ENCODE measurements around the gene ITM2B. TPM values are rescaled to one million over a fixed set of nuclear protein-coding genes. Genes with fewer than 3 reads are reported as not detected.
"Not testable (repeated sequence)": the region's sequence is repeated elsewhere in the genome, so short reads cannot be mapped to it uniquely, and the experiment has no call there.

ITM2B gene
- total RNA-seq, 1 donor, result 176 TPM

DNA sequence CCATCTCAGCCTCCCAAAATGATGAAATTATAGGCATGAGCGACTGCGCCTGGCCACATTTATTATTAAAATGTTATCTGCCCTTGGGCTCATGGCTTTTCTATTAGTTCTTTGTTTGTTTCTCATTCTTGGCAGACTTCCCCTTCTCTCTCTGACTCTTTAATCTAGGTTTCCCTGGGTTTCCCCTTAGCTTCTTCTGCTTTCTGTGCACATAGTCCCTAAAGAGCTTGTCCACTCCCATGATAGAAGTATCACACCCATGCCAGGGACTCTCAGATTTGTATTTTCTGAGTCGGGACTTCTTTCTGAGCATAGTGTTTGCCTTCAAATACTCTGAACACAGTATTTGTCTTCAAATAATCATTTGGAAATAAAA is 38.6 kb upstream of the ITM2B start:
- Histone ChIP-seq H3K36me3 (ENCODE audit: insufficient read depth, low read length) (no peaks in the 10 kb centered on the region), H3K27ac (ENCODE audit: low read depth, low read length) (no peak overlapping the region), H3K9me3 (ENCODE audit: low read depth, low read length) (no peaks in the 10 kb centered on the region), H3K4me1 (ENCODE audit: insufficient read depth, low read length) (no peaks in the 10 kb centered on the region), H3K79me2 (ENCODE audit: insufficient read depth, low read length) (no peaks in the 10 kb centered on the region), H3K27me3 (ENCODE audit: insufficient read depth, low read length) (peaks cover 9% of the 10 kb centered on the region), H3K4me3 (ENCODE audit: insufficient read depth, low read length) (no peak overlapping the region), H3K4me2 (ENCODE audit: insufficient read depth, low read length) (no peak overlapping the region), H2AFZ (ENCODE audit: low read length) (no peak overlapping the region), H4K20me1 (ENCODE audit: insufficient read depth, low read length) (no peaks in the 10 kb centered on the region)
- DNase-seq (ENCODE audit: insufficient read length, low spot score, missing footprints), result no peak
- TF ChIP-seq, protein P1, sequence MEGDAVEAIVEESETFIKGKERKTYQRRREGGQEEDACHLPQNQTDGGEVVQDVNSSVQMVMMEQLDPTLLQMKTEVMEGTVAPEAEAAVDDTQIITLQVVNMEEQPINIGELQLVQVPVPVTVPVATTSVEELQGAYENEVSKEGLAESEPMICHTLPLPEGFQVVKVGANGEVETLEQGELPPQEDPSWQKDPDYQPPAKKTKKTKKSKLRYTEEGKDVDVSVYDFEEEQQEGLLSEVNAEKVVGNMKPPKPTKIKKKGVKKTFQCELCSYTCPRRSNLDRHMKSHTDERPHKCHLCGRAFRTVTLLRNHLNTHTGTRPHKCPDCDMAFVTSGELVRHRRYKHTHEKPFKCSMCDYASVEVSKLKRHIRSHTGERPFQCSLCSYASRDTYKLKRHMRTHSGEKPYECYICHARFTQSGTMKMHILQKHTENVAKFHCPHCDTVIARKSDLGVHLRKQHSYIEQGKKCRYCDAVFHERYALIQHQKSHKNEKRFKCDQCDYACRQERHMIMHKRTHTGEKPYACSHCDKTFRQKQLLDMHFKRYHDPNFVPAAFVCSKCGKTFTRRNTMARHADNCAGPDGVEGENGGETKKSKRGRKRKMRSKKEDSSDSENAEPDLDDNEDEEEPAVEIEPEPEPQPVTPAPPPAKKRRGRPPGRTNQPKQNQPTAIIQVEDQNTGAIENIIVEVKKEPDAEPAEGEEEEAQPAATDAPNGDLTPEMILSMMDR (IDR thresholded peaks at IDR 0.05; ENCODE audit: extremely low read depth, low read depth, low read length), result no peak

DNA sequence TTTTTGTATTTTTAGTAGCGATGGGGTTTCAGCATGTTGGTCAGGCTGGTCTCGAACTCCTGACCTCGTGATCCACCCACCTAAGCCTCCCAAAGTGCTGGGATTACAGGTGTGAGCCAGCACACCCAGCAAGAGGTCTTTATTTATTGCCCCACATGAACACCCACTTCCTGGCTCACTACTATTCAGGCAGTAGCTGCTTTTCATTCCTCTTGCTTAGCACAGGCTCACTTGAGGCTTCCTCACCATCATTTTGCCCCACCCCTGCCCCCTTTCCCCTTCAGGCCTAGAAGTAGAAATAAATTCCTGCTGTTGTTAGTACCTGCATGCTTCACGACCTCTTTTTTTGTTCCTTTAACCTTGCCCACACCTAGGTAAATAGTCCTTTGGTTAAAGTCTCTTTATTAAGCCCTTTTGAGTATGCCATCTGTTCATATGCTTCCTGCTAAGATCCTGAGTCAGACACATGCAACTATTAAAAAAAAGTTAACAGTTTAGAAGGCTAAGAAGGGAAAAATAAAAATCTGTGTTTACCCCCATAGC is 33.5 kb upstream of the ITM2B start:
- H3K79me2 ChIP-seq (ENCODE audit: insufficient read depth, low read length), result no peaks in the 10 kb centered on the region
- DNase-seq (ENCODE audit: insufficient read length, low spot score, missing footprints), result peak; percentile 22
- TF ChIP-seq, protein P1 (IDR thresholded peaks at IDR 0.05; ENCODE audit: extremely low read depth, low read depth, low read length), result no peak

DNA sequence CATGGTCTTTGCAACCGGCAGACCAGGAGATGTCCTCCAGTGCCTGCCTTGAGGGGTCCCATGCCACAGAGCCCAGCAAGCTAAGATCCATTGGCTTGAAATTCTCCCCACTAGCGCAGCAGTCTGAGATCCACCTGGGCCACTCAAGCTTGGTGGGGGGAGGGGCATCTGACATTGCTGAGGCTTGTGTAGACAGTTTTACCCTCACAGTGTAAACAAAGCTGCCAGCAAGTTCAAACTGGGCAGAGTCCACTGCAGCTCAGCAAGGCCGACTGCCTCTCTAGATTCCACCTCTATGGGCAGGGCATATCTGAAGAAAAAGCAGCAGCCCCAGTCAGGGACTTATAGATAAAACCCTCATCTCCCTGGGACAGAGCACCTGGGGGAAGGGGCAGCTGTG is 32.0 kb upstream of the ITM2B start:
- H3K36me3 ChIP-seq (ENCODE audit: insufficient read depth, low read length), result no peaks in the 10 kb centered on the region
- no peak overlapping the region for H3K4me3 ChIP-seq (ENCODE audit: insufficient read depth, low read length)
- TF ChIP-seq, protein P1 (IDR thresholded peaks at IDR 0.05; ENCODE audit: extremely low read depth, low read depth, low read length), result no peak
- no peaks in the 10 kb centered on the region for H3K79me2 ChIP-seq (ENCODE audit: insufficient read depth, low read length)
- H3K4me2 ChIP-seq (ENCODE audit: insufficient read depth, low read length), result no peak overlapping the region
- no peaks in the 10 kb centered on the region for H4K20me1 ChIP-seq (ENCODE audit: insufficient read depth, low read length)
- DNase-seq (ENCODE audit: insufficient read length, low spot score, missing footprints), result no peak
- no peak overlapping the region for H3K27ac ChIP-seq (ENCODE audit: low read depth, low read length)
- no peaks in the 10 kb centered on the region for H3K4me1 ChIP-seq (ENCODE audit: insufficient read depth, low read length)
- H3K9me3 ChIP-seq (ENCODE audit: low read depth, low read length), result no peaks in the 10 kb centered on the region
- no peak overlapping the region for H2AFZ ChIP-seq (ENCODE audit: low read length)
- peaks cover 13% of the 10 kb centered on the region for H3K27me3 ChIP-seq (ENCODE audit: insufficient read depth, low read length)

More for the DNA sequence above, 33.5 kb upstream of the ITM2B start:
- Histone ChIP-seq H2AFZ (ENCODE audit: low read length) (no peak overlapping the region), H3K27me3 (ENCODE audit: insufficient read depth, low read length) (peaks cover 13% of the 10 kb centered on the region), H3K36me3 (ENCODE audit: insufficient read depth, low read length) (no peaks in the 10 kb centered on the region), H3K4me1 (ENCODE audit: insufficient read depth, low read length) (no peaks in the 10 kb centered on the region), H3K4me3 (ENCODE audit: insufficient read depth, low read length) (no peak overlapping the region), H3K9me3 (ENCODE audit: low read depth, low read length) (no peaks in the 10 kb centered on the region), H4K20me1 (ENCODE audit: insufficient read depth, low read length) (no peaks in the 10 kb centered on the region), H3K4me2 (ENCODE audit: insufficient read depth, low read length) (no peak overlapping the region), H3K27ac (ENCODE audit: low read depth, low read length) (no peak overlapping the region)

DNA sequence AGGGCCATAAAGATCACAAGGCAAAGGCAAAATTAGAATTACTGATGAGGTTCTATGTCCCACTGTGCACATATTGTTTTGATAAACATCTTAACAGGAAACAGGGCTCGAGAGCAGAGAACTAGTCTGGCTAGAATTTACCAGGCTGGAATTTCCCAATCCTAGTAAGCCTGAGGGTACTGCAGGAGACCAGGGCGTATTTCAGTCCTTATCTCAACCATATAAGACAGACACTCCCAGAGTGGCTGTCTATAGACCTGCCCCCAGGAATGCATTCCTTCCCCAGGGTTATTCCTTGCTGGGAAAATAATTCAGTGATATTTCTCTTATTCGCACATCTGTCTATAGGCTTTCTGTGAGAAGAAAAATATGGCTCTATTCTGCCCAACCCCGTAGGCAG is 25.8 kb upstream of the ITM2B start:
- not testable (repeated sequence) for H4K20me1 ChIP-seq (ENCODE audit: insufficient read depth, low read length); H3K27ac ChIP-seq (ENCODE audit: low read depth, low read length); H3K9me3 ChIP-seq (ENCODE audit: low read depth, low read length); H3K4me3 ChIP-seq (ENCODE audit: insufficient read depth, low read length); H3K4me2 ChIP-seq (ENCODE audit: insufficient read depth, low read length); H3K79me2 ChIP-seq (ENCODE audit: insufficient read depth, low read length); H3K27me3 ChIP-seq (ENCODE audit: insufficient read depth, low read length); H3K36me3 ChIP-seq (ENCODE audit: insufficient read depth, low read length); H2AFZ ChIP-seq (ENCODE audit: low read length); H3K4me1 ChIP-seq (ENCODE audit: insufficient read depth, low read length); DNase-seq (ENCODE audit: insufficient read length, low spot score, missing footprints)
